H9 (cell line): ENCODE measurements around the gene DNAI7. TPM values are rescaled to one million over a fixed set of nuclear protein-coding genes. Genes with fewer than 3 reads are reported as not detected.
A peak's percentile ranks its signal among the peaks of the same experiment; 100 is the strongest.

Experiments
- DNase-seq: peaks from one replicate; pipeline ENCODE4 v3.0.0-alpha.2; 2017
- H2AFZ ChIP-seq: one replicate; pipeline ENCODE4 v1.6.1; 2013; ENCODE audit warnings: mild to moderate bottlenecking, low read length, control low read depth, moderate library complexity
- H2AK5ac ChIP-seq: 2 replicates; pipeline ENCODE4 v1.6.1; 2013; ENCODE audit warnings: low read length, control low read depth, mixed read lengths; ENCODE audit not compliant: insufficient read length
- H2BK120ac ChIP-seq: one replicate; pipeline ENCODE4 v1.6.1; 2013; ENCODE audit warnings: low read depth, mild to moderate bottlenecking, low read length, control low read depth, inconsistent platforms; ENCODE audit not compliant: poor library complexity, severe bottlenecking
- H2BK12ac ChIP-seq: 2 replicates; pipeline ENCODE4 v1.6.1; 2013; ENCODE audit warnings: low read length, control low read depth, mixed read lengths, low read depth; ENCODE audit not compliant: insufficient read length
- H2BK15ac ChIP-seq: 2 replicates; pipeline ENCODE4 v1.6.1; 2013; ENCODE audit warnings: low read depth, low read length, control low read depth
- H2BK20ac ChIP-seq: one replicate; pipeline ENCODE4 v1.6.1; 2013; ENCODE audit warnings: low read depth, mild to moderate bottlenecking, low read length, control low read depth, inconsistent platforms; ENCODE audit not compliant: poor library complexity, severe bottlenecking
- H2BK5ac ChIP-seq: 2 replicates; pipeline ENCODE4 v1.6.1; 2013; ENCODE audit warnings: low read length, control low read depth, mixed read lengths; ENCODE audit not compliant: insufficient read length
- H3K14ac ChIP-seq: 2 replicates; pipeline ENCODE4 v1.6.1; 2013; ENCODE audit warnings: low read length, control low read depth; ENCODE audit not compliant: insufficient read depth
- H3K18ac ChIP-seq: 2 replicates; pipeline ENCODE4 v1.6.1; 2013; ENCODE audit warnings: low read depth, mild to moderate bottlenecking, mixed read lengths, low read length, control low read depth; ENCODE audit not compliant: insufficient read length
- H3K23ac ChIP-seq: 2 replicates; pipeline ENCODE4 v1.6.1; 2013; ENCODE audit warnings: low read length, control low read depth, mixed read lengths, low read depth; ENCODE audit not compliant: insufficient read length
- H3K23me2 ChIP-seq: 2 replicates; pipeline ENCODE4 v1.6.1; 2013; ENCODE audit warnings: low read depth, mild to moderate bottlenecking, mixed read lengths, low read length, control low read depth; ENCODE audit not compliant: insufficient read length, poor library complexity, severe bottlenecking
- H3K27ac ChIP-seq: 2 replicates; pipeline ENCODE4 v1.5.1; 2013; ENCODE audit warnings: low read length, control low read depth, mixed read lengths, low read depth; ENCODE audit not compliant: insufficient read length
- H3K27me3 ChIP-seq: 2 replicates; pipeline ENCODE4 v1.6.1; 2013; ENCODE audit warnings: low read length, control low read depth, inconsistent platforms; ENCODE audit not compliant: insufficient read depth
- H3K4ac ChIP-seq: 2 replicates; pipeline ENCODE4 v1.6.1; 2013; ENCODE audit warnings: low read depth, mild to moderate bottlenecking, control low read depth, inconsistent platforms, low read length, moderate library complexity
- H3K4me1 ChIP-seq: 2 replicates; pipeline ENCODE4 v1.6.1; 2013; ENCODE audit warnings: low read length, control low read depth, inconsistent platforms; ENCODE audit not compliant: insufficient read depth
- H3K4me2 ChIP-seq: 2 replicates; pipeline ENCODE4 v1.6.1; 2013; ENCODE audit warnings: low read length, control low read depth, mixed read lengths; ENCODE audit not compliant: insufficient read length, insufficient read depth
- H3K56ac ChIP-seq: 2 replicates; pipeline ENCODE4 v1.6.1; 2013; ENCODE audit warnings: low read depth, mild to moderate bottlenecking, mixed read lengths, low read length, control low read depth; ENCODE audit not compliant: insufficient read length
- H3K79me1 ChIP-seq: 2 replicates; pipeline ENCODE4 v1.6.1; 2013; ENCODE audit warnings: low read depth, mild to moderate bottlenecking, moderate library complexity, low read length, control low read depth, inconsistent platforms; ENCODE audit not compliant: insufficient read depth, poor library complexity, severe bottlenecking
- H3K79me2 ChIP-seq: 2 replicates; pipeline ENCODE4 v1.6.1; 2013; ENCODE audit warnings: low read length, control low read depth, inconsistent platforms; ENCODE audit not compliant: insufficient read depth
- H3K9ac ChIP-seq: 2 replicates; pipeline ENCODE4 v1.6.1; 2013; ENCODE audit warnings: low read length, control low read depth, mixed read lengths; ENCODE audit not compliant: insufficient read length; ENCODE audit errors: extremely low read depth
- H3K9me3 ChIP-seq: one replicate; pipeline ENCODE4 v1.6.1; 2013; ENCODE audit warnings: low read depth, low read length, inconsistent platforms; ENCODE audit not compliant: control insufficient read depth
- H3T11ph ChIP-seq: one replicate; pipeline ENCODE4 v1.6.1; 2013; ENCODE audit warnings: mild to moderate bottlenecking, low read length, control low read depth, inconsistent platforms
- H4K20me1 ChIP-seq: one replicate; pipeline ENCODE4 v1.6.1; 2013; ENCODE audit not compliant: control insufficient read depth, insufficient read length, insufficient read depth
- H4K5ac ChIP-seq: 2 replicates; pipeline ENCODE4 v1.6.1; 2013; ENCODE audit warnings: low read depth, mild to moderate bottlenecking, mixed read lengths, low read length, control low read depth; ENCODE audit not compliant: insufficient read length
- H4K8ac ChIP-seq: replicated peaks from 2 replicates; pipeline ENCODE4 v1.6.1; 2013; ENCODE audit warnings: low read length, control low read depth, mixed read lengths, low read depth; ENCODE audit not compliant: insufficient read length
- H4K91ac ChIP-seq: 2 replicates; pipeline ENCODE4 v1.6.1; 2013; ENCODE audit warnings: low read depth, mild to moderate bottlenecking, moderate library complexity, mixed read lengths, low read length, control low read depth; ENCODE audit not compliant: insufficient read length
- H3K27ac Mint-ChIP-seq, 3 experiments: 2 replicates in 2 of 3; 3 replicates in 1 of 3; pipeline ENCODE4 v1.8.0; 2020 to 2021; ENCODE audit warnings: mixed read lengths in 3 of 3, mild to moderate bottlenecking in 1 of 3, moderate library complexity in 1 of 3
- H3K27me3 Mint-ChIP-seq: 2 replicates; pipeline ENCODE4 v1.8.0; 2021; ENCODE audit warnings: low read depth, mild to moderate bottlenecking, moderate library complexity, mixed read lengths
- H3K36me3 Mint-ChIP-seq, 3 experiments: 2 replicates in 2 of 3; 3 replicates in 1 of 3; pipeline ENCODE4 v1.8.0; 2020 to 2021; ENCODE audit warnings: low read depth in 3 of 3, mixed read lengths in 3 of 3; ENCODE audit not compliant: insufficient read depth in 1 of 3
- H3K4me1 Mint-ChIP-seq, 2 experiments: 2 replicates each; pipeline ENCODE4 v1.8.0; 2020; ENCODE audit warnings: mixed read lengths in 2 of 2
- H3K4me3 Mint-ChIP-seq, 2 experiments: 2 replicates in 1 of 2; 3 replicates in 1 of 2; pipeline ENCODE4 v1.8.0; 2020 to 2021; ENCODE audit warnings: mild to moderate bottlenecking in 2 of 2, mixed read lengths in 2 of 2, moderate library complexity in 1 of 2
- H3K9me3 Mint-ChIP-seq, 2 experiments: 2 replicates in 1 of 2; 3 replicates in 1 of 2; pipeline ENCODE4 v1.8.0; 2020; ENCODE audit warnings: mild to moderate bottlenecking in 2 of 2, mixed read lengths in 2 of 2, moderate library complexity in 1 of 2
- CTCF ChIP-seq: fragments of 200-600 bp; sonication (generic); conservative IDR thresholded peaks from 3 replicates; pipeline ENCODE4 v1.8.0; 2021; ENCODE audit warnings: antibody characterized with exemption, mild to moderate bottlenecking
- WGBS: extraction: QIAGEN DNeasy Blood & Tissue Kit; methylation state at CpG from one replicate; pipeline ENCODE4 v1.1.7; 2013; ENCODE audit warnings: missing lambda C conversion rate, low lambda C conversion rate, mixed read lengths; ENCODE audit not compliant: insufficient read length; ENCODE audit errors: extremely low coverage; 5-methylcytosine and 5-hydroxymethylcytosine counted together
- total RNA-seq: library from RNA; stranded (reverse); gene quantifications from 2 replicates; pipeline ENCODE4 v1.2.1, GENCODE V29; 2021

The DNAI7 gene
- total RNA-seq, 1 experiment from 2014 or later: not detected

GRCh38 chr12:25063873-25064628, 130.9 kb downstream of the DNAI7 start:
- no peak overlapping the region for H4K8ac ChIP-seq
- no peak overlapping the region for H3K9ac ChIP-seq
- no peak overlapping the region for H2BK15ac ChIP-seq
- no peaks in the 10 kb centered on the region for H3K79me2 ChIP-seq
- H2BK20ac ChIP-seq: no peak overlapping the region
- H3T11ph ChIP-seq: no peak overlapping the region
- H3K79me1 ChIP-seq: no peaks in the 10 kb centered on the region
- no peak overlapping the region for H2AK5ac ChIP-seq
- no peak overlapping the region for H3K4ac ChIP-seq
- no peaks in the 10 kb centered on the region for H3K9me3 Mint-ChIP-seq
- peak overlapping the region; percentile 0 to 51 (median 28); a peak in 4 of 7 replicates for H3K27ac Mint-ChIP-seq
- H4K20me1 ChIP-seq: no peaks in the 10 kb centered on the region
- H3K18ac ChIP-seq: no peak overlapping the region
- no peak overlapping the region for H3K14ac ChIP-seq
- H4K5ac ChIP-seq: no peak overlapping the region
- H3K36me3 Mint-ChIP-seq: no peaks in the 10 kb centered on the region
- no peak overlapping the region for H2BK12ac ChIP-seq
- no peak for DNase-seq
- no peak overlapping the region for H2BK120ac ChIP-seq
- no peak overlapping the region for H3K4me3 Mint-ChIP-seq
- H3K27me3 ChIP-seq: no peaks in the 10 kb centered on the region
- no peak for TF ChIP-seq CTCF
- H3K9me3 ChIP-seq: no peaks in the 10 kb centered on the region
- H3K23ac ChIP-seq: no peak overlapping the region
- H3K56ac ChIP-seq: no peak overlapping the region
- H2BK5ac ChIP-seq: no peak overlapping the region
- H3K4me2 ChIP-seq: no peak overlapping the region
- peaks cover 28 to 29% of the 10 kb centered on the region in 2 experiments for H3K4me1 Mint-ChIP-seq
- H3K27me3 Mint-ChIP-seq: no peaks in the 10 kb centered on the region; the same call in 1 of the 2 replicates
- H3K4me1 ChIP-seq: no peaks in the 10 kb centered on the region; the same call in 1 of the 2 replicates
- no peak overlapping the region for H2AFZ ChIP-seq
- no peaks in the 10 kb centered on the region for H3K23me2 ChIP-seq
- no CpG with 5 or more reads among the region's 5 CpGs for WGBS
- no peak overlapping the region for H4K91ac ChIP-seq
- H3K27ac ChIP-seq: no peak overlapping the region
